HG03139 (cell line): ENCODE data around the gene LSM7.

ENCODE experiments used
- ATAC-seq: cut with Tn5 transposase; IDR thresholded peaks from one replicate; pipeline ENCODE4 v1.9.1; 2021; ENCODE audit not compliant: unreplicated experiment

LSM7 gene

GRCh38 chr19:2328401-2329148 lies at the start of gene LSM7, which contains the start of gene SPPL2B:
Gene LSM7 (minus strand): TSS chr19:2328586. CDS start chr19:2328566, 20 bp downstream.
Gene SPPL2B (plus strand): TSS chr19:2328684. CDS start chr19:2328710, 26 bp downstream.
- ATAC-seq, result peak; percentile 35

- ATAC-seq, result no peak
Observed at GRCh38 chr19:2376784-2377519, 48.6 kb upstream of the LSM7 start.

GRCh38 chr19:2375353-2376121 lies 47.2 kb upstream of the LSM7 start:
- ATAC-seq, result no peak

- no peak for ATAC-seq
Observed at GRCh38 chr19:2374808-2375207, 46.4 kb upstream of the LSM7 start.

- ATAC-seq, result no peak
Observed at GRCh38 chr19:2372076-2372612, 43.8 kb upstream of the LSM7 start.

GRCh38 chr19:2371656-2372055 lies 43.3 kb upstream of the LSM7 start:
- ATAC-seq, result no peak

GRCh38 chr19:2365201-2365970 lies 37.0 kb upstream of the LSM7 start:
- no peak for ATAC-seq

- no peak for ATAC-seq
Observed at GRCh38 chr19:2363419-2363818, 35.0 kb upstream of the LSM7 start.

GRCh38 chr19:2362970-2363300 lies 34.5 kb upstream of the LSM7 start:
- no peak for ATAC-seq

- no peak for ATAC-seq
Observed at GRCh38 chr19:2362046-2362969, 33.9 kb upstream of the LSM7 start.

- ATAC-seq, result no peak
Observed at GRCh38 chr19:2361246-2362045, 33.1 kb upstream of the LSM7 start.

GRCh38 chr19:2360833-2361232 lies 32.4 kb upstream of the LSM7 start:
- ATAC-seq, result no peak

GRCh38 chr19:2359992-2360685 lies 31.8 kb upstream of the LSM7 start, which contains the start of gene TMPRSS9:
Gene TMPRSS9 (plus strand): TSS chr19:2360265. CDS start chr19:2389786, 29,521 bp downstream.
- no peak for ATAC-seq

GRCh38 chr19:2358548-2359173 lies 30.3 kb upstream of the LSM7 start:
- no peak for ATAC-seq

- ATAC-seq, result no peak
Observed at GRCh38 chr19:2357279-2358206, 29.2 kb upstream of the LSM7 start.

- ATAC-seq, result no peak
Observed at GRCh38 chr19:2356036-2356646, 27.8 kb upstream of the LSM7 start.
